GM19397 (cell line): Measurements from ENCODE around the gene CEL.
"Not testable (repeated sequence)": the region's sequence is repeated elsewhere in the genome, so short reads cannot be mapped to it uniquely, and the experiment has no call there.

Experiments
- ATAC-seq: cut with Tn5 transposase; IDR thresholded peaks from one replicate; pipeline ENCODE4 v1.9.1; 2021; ENCODE audit warnings: mild to moderate bottlenecking, moderate library complexity; ENCODE audit not compliant: unreplicated experiment

Gene CEL

DNA sequence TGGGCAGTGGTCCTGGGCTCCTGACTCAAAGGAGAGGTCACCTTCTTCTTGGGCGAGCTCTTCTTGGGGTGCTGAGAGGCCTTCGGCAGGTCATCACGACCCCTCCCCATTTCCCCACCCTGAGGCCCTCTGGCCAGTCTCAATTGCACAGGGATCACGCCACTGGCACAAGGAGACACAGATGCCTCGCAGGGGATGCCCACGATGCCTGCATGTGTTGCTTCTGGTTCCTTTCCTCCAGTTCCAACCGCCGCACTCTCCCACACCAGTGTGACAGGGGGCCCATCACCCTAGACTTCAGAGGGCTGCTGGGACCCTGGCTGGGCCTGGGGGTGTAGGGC, 1.3 kb downstream of the CEL start:
- no peak for ATAC-seq

GRCh38 chr9:133063500-133064231, 1.9 kb downstream of the CEL start:
- ATAC-seq, result no peak

DNA sequence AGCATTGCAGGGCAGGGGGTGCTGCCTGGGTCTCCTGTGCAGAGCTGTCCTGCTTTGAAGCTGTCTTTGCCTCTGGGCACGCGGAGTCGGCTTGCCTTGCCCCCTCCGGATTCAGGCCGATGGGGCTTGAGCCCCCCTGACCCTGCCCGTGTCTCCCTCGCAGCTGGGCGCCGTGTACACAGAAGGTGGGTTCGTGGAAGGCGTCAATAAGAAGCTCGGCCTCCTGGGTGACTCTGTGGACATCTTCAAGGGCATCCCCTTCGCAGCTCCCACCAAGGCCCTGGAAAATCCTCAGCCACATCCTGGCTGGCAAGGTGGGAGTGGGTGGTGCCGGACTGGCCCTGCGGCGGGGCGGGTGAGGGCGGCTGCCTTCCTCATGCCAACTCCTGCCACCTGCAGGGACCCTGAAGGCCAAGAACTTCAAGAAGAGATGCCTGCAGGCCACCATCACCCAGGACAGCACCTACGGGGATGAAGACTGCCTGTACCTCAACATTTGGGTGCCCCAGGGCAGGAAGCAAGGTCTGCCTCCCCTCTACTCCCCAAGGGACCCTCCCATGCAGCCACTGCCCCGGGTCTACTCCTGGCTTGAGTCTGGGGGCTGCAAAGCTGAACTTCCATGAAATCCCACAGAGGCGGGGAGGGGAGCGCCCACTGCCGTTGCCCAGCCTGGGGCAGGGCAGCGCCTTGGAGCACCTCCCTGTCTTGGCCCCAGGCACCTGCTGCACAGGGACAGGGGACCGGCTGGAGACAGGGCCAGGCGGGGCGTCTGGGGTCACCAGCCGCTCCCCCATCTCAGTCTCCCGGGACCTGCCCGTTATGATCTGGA, 2.7 kb downstream of the CEL start:
- ATAC-seq, result no peak

DNA sequence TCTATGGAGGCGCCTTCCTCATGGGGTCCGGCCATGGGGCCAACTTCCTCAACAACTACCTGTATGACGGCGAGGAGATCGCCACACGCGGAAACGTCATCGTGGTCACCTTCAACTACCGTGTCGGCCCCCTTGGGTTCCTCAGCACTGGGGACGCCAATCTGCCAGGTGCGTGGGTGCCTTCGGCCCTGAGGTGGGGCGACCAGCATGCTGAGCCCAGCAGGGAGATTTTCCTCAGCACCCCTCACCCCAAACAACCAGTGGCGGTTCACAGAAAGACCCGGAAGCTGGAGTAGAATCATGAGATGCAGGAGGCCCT, 3.2 kb downstream of the CEL start:
- ATAC-seq, result no peak

- no peak for ATAC-seq
Measured at GRCh38 chr9:133066181-133066983, 4.6 kb downstream of the CEL start.

DNA sequence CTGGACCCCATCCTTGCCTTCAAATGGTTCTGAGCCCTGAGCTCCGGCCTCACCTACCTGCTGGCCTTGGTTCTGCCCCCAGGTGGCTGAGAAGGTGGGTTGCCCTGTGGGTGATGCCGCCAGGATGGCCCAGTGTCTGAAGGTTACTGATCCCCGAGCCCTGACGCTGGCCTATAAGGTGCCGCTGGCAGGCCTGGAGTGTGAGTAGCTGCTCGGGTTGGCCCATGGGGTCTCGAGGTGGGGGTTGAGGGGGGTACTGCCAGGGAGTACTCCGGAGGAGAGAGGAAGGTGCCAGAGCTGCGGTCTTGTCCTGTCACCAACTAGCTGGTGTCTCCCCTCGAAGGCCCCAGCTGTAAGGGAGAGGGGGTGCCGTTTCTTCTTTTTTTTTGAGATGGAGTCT, 5.2 kb downstream of the CEL start:
- no peak for ATAC-seq

- no peak for ATAC-seq
Measured at GRCh38 chr9:133067813-133068212, 6.0 kb downstream of the CEL start.

DNA sequence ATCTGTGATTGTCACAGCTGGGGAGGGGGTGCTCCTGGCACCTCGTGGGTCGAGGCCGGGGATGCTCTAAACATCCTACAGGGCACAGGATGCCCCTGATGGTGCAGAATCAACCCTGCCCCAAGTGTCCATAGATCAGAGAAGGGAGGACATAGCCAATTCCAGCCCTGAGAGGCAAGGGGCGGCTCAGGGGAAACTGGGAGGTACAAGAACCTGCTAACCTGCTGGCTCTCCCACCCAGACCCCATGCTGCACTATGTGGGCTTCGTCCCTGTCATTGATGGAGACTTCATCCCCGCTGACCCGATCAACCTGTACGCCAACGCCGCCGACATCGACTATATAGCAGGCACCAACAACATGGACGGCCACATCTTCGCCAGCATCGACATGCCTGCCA, 6.7 kb downstream of the CEL start:
- ATAC-seq, result not testable (repeated sequence)

GRCh38 chr9:133070500-133070961, 8.8 kb downstream of the CEL start:
- not testable (repeated sequence) for ATAC-seq

DNA sequence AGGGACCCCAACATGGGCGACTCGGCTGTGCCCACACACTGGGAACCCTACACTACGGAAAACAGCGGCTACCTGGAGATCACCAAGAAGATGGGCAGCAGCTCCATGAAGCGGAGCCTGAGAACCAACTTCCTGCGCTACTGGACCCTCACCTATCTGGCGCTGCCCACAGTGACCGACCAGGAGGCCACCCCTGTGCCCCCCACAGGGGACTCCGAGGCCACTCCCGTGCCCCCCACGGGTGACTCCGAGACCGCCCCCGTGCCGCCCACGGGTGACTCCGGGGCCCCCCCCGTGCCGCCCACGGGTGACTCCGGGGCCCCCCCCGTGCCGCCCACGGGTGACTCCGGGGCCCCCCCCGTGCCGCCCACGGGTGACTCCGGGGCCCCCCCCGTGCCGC, 9.2 kb downstream of the CEL start:
- not testable (repeated sequence) for ATAC-seq

GRCh38 chr9:133071484-133072150, 9.8 kb downstream of the CEL start:
- no peak for ATAC-seq

DNA sequence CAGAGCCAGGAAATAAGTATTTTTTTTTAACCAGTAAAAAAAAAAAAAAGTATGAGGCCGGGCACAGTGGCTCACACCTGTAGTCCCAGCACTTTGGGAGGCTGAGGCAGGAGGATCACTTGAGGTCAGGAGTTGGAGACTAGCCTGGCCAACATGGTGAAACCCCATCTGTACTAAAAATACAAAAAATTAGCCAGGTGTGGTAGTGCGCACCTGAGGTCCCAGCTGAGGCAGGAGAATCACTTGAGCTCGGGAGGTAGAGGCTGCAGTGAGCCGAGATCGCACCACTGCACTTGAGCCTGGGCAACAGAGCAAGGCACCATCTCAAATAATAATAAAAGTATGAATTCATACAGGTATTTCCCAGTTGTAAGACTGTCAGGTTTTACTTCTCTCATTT, 10.4 kb downstream of the CEL start:
- ATAC-seq, result not testable (repeated sequence)

GRCh38 chr9:133073086-133074014, 11.6 kb downstream of the CEL start:
- ATAC-seq, result no peak

DNA sequence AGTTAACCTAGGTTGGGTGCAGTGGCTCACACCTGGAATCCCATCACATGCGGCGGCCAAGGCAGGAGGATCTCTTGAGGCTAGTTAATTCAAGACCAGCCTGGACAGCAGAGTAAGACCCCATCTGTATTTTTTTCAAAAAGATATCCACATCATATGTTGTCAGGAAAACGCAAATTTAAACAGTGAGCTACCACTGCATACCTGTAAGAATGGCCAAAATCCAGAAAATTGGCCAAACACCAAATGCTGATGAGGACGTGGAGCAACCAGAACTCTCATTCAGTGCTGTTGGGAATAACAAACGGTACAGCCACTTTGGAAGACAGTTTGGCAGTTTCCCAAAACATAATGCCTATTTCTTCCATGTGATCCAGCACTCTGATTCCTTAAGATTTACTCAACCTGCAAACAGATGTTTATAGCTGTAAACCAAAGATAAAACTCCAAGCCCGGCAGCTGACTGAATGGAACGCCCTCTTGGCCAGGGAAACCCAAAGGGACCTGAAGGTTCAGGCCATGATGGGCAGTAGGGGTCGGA, 12.4 kb downstream of the CEL start:
- ATAC-seq, result no peak

GRCh38 chr9:133075925-133076630, 14.3 kb downstream of the CEL start:
- ATAC-seq, result no peak

DNA sequence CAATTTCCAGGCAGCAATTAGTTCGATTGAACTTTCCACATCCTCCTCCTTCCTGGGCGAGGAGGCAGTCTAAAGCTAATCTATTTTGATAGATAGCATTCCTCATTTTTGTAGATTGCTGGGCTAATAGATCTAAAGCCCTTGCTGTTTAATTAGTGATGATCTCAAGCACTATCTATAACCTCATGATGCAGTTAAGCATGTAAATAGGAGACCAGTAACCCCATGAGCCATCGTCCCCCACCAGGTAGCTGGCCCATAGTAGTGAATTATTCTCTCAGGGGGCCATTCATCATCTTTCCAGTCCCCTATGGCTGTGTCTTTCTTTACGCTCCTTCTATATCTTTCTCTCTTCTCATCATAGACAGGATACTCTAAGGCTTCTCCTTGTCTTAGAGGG, 14.9 kb downstream of the CEL start:
- no peak for ATAC-seq

GRCh38 chr9:133078486-133078885, 16.7 kb downstream of the CEL start:
- ATAC-seq, result no peak

GRCh38 chr9:133080161-133080560, 18.4 kb downstream of the CEL start:
- no peak for ATAC-seq
